H1 (cell line): Measurements from ENCODE around the gene ALPI. TPM values are rescaled to one million over a fixed set of nuclear protein-coding genes. Genes with fewer than 3 reads are reported as not detected.
"Not testable (repeated sequence)": the region's sequence is repeated elsewhere in the genome, so short reads cannot be mapped to it uniquely, and the experiment has no call there.

ENCODE experiments used
- CTCF ChIA-PET: fragments of 300-600 bp; sonication (Branson Sonifier 250); formaldehyde crosslinking; loops from one replicate; lab custom pipeline; 2021; ENCODE audit not compliant: partially characterized antibody; lab: Charles Lee
- POLR2A ChIA-PET: fragments of 300-600 bp; sonication (Branson Sonifier 250); formaldehyde crosslinking; loops from one replicate; lab custom pipeline; 2021; ENCODE audit warnings: inconsistent platforms; ENCODE audit not compliant: partially characterized antibody; lab: Charles Lee
- DNase-seq, 2 experiments: peaks; one replicate each; pipeline versions ENCODE4 v3.0.0 to v3.0.0-alpha.2; 2010 to 2022; ENCODE audit warnings: low spot score in 2 of 2, low read depth in 1 of 2, mixed read lengths in 1 of 2
- FAIRE-seq: peaks from 2 replicates; lab custom pipeline; 2011; peaks lifted over from hg19 to GRCh38; lab: Jason Lieb, UNC
- H2AFZ ChIP-seq: 2 replicates; pipeline ENCODE4 v1.8.1; 2012; ENCODE audit warnings: low read length, inconsistent platforms
- H2AK5ac ChIP-seq: 2 replicates; pipeline ENCODE4 v1.6.1; 2013; ENCODE audit warnings: low read depth, low read length
- H2BK120ac ChIP-seq: replicated peaks from 2 replicates; pipeline ENCODE3; 2013; ENCODE audit warnings: low read depth, low read length, inconsistent platforms
- H2BK12ac ChIP-seq: 2 replicates; pipeline ENCODE4 v1.6.1; 2013; ENCODE audit warnings: low read depth, low read length
- H2BK15ac ChIP-seq: 2 replicates; pipeline ENCODE4 v1.6.1; 2013; ENCODE audit warnings: low read length
- H2BK20ac ChIP-seq: 2 replicates; pipeline ENCODE4 v1.6.1; 2013; ENCODE audit warnings: low read length
- H2BK5ac ChIP-seq: 2 replicates; pipeline ENCODE4 v1.6.1; 2013; ENCODE audit warnings: low read depth, low read length
- H3K14ac ChIP-seq: 2 replicates; pipeline ENCODE4 v1.6.1; 2013; ENCODE audit warnings: inconsistent platforms; ENCODE audit not compliant: insufficient read length
- H3K18ac ChIP-seq: 2 replicates; pipeline ENCODE4 v1.6.1; 2013; ENCODE audit warnings: low read length; ENCODE audit errors: extremely low read depth
- H3K23ac ChIP-seq: 2 replicates; pipeline ENCODE4 v1.6.1; 2013; ENCODE audit warnings: inconsistent platforms; ENCODE audit not compliant: insufficient read length
- H3K23me2 ChIP-seq: 2 replicates; pipeline ENCODE4 v1.6.1; 2013; ENCODE audit warnings: low read depth, low read length
- H3K27ac ChIP-seq: 2 replicates; pipeline ENCODE4 v1.6.1; 2011; ENCODE audit warnings: low read depth, low read length, inconsistent platforms
- H3K27me3 ChIP-seq, 4 experiments: replicated peaks in 1 of 4; 1 replicate in 1 of 4; 2 replicates in 3 of 4; pipeline versions ENCODE4 v1.6.1 to v1.8.1; 2011 to 2013; ENCODE audit warnings: low read length in 3 of 4, mild to moderate bottlenecking in 3 of 4, inconsistent platforms in 2 of 4, mixed read lengths in 2 of 4, moderate library complexity in 1 of 4; ENCODE audit not compliant: control insufficient read depth in 3 of 4, insufficient read depth in 3 of 4; ENCODE audit errors: extremely low read depth in 1 of 4
- H3K36me3 ChIP-seq, 4 experiments: 2 replicates each; pipeline versions ENCODE4 v1.6.1 to v1.8.1; 2011 to 2013; ENCODE audit warnings: mild to moderate bottlenecking in 4 of 4, low read length in 3 of 4, moderate library complexity in 2 of 4, control low read depth in 1 of 4, inconsistent platforms in 1 of 4; ENCODE audit not compliant: insufficient read depth in 4 of 4, control insufficient read depth in 2 of 4
- H3K4ac ChIP-seq: replicated peaks from 2 replicates; pipeline ENCODE3; 2013; ENCODE audit warnings: low read length, low read depth, mixed read lengths, inconsistent platforms; ENCODE audit not compliant: insufficient read length
- H3K4me1 ChIP-seq, 4 experiments: replicated peaks in 1 of 4; 1 replicate in 1 of 4; 2 replicates in 3 of 4; pipeline versions ENCODE4 v1.6.1 to v1.8.1; 2011 to 2013; ENCODE audit warnings: low read length in 3 of 4, inconsistent platforms in 2 of 4, mixed read lengths in 1 of 4; ENCODE audit not compliant: insufficient read depth in 4 of 4, control insufficient read depth in 3 of 4
- H3K4me2 ChIP-seq, 2 experiments: 2 replicates each; pipeline versions ENCODE4 v1.6.1 to v1.8.1; 2011 to 2013; ENCODE audit warnings: low read depth in 2 of 2, low read length in 2 of 2, control low read depth in 1 of 2, inconsistent platforms in 1 of 2, mild to moderate bottlenecking in 1 of 2; ENCODE audit not compliant: insufficient read depth in 1 of 2
- H3K4me3 ChIP-seq, 4 experiments: fragments of 200-600, 300-600 bp in 1 of 4; sonication (generic), shearing (Covaris generic), sonication (Bioruptor Twin) in 1 of 4; 2 replicates each; pipeline versions ENCODE4 v1.5.1 to v1.8.1; 2011 to 2016; ENCODE audit warnings: low read length in 4 of 4, low read depth in 3 of 4, control low read depth in 2 of 4, inconsistent platforms in 2 of 4, mild to moderate bottlenecking in 2 of 4, mixed read lengths in 1 of 4, moderate library complexity in 1 of 4; ENCODE audit not compliant: insufficient read depth in 2 of 4; ENCODE audit errors: extremely low read depth in 1 of 4
- H3K56ac ChIP-seq: replicated peaks from 2 replicates; pipeline ENCODE3; 2013; ENCODE audit warnings: low read depth, mild to moderate bottlenecking, mixed read lengths, low read length, inconsistent platforms; ENCODE audit not compliant: insufficient read length
- H3K79me1 ChIP-seq: 2 replicates; pipeline ENCODE4 v1.6.1; 2013; ENCODE audit warnings: low read depth, low read length, control low read depth
- H3K79me2 ChIP-seq, 2 experiments: 2 replicates each; pipeline versions ENCODE4 v1.6.1 to v1.8.1; 2012 to 2013; ENCODE audit warnings: low read length in 2 of 2, mild to moderate bottlenecking in 2 of 2, inconsistent platforms in 1 of 2; ENCODE audit not compliant: insufficient read depth in 2 of 2, control insufficient read depth in 1 of 2
- H3K9ac ChIP-seq, 4 experiments: replicated peaks in 1 of 4; 1 replicate in 1 of 4; 2 replicates in 3 of 4; pipeline versions ENCODE4 v1.6.1 to v1.8.1; 2011 to 2013; ENCODE audit warnings: low read depth in 3 of 4, low read length in 3 of 4, control low read depth in 2 of 4, mild to moderate bottlenecking in 2 of 4, moderate library complexity in 2 of 4, inconsistent platforms in 1 of 4; ENCODE audit errors: extremely low read depth in 1 of 4
- H3K9me3 ChIP-seq, 2 experiments: 2 replicates each; pipeline versions ENCODE4 v1.6.1 to v1.8.1; 2012 to 2013; ENCODE audit warnings: mild to moderate bottlenecking in 2 of 2, moderate library complexity in 2 of 2, control low read depth in 1 of 2, inconsistent platforms in 1 of 2, low read depth in 1 of 2, low read length in 1 of 2, mixed read lengths in 1 of 2; ENCODE audit not compliant: insufficient read depth in 2 of 2
- H4K20me1 ChIP-seq, 2 experiments: replicated peaks in 1 of 2; 2 replicates each; pipeline versions ENCODE3 to v1.8.1; 2011 to 2013; ENCODE audit warnings: inconsistent platforms in 2 of 2, low read length in 2 of 2, mild to moderate bottlenecking in 1 of 2; ENCODE audit not compliant: insufficient read depth in 2 of 2, control insufficient read depth in 1 of 2
- H4K5ac ChIP-seq: 2 replicates; pipeline ENCODE4 v1.6.1; 2013; ENCODE audit warnings: low read length, low read depth, mixed read lengths, inconsistent platforms; ENCODE audit not compliant: insufficient read length
- H4K8ac ChIP-seq: 2 replicates; pipeline ENCODE4 v1.8.0; 2013; ENCODE audit warnings: mild to moderate bottlenecking, moderate library complexity, low read length, inconsistent platforms; ENCODE audit not compliant: insufficient read depth; ENCODE audit errors: extremely low read depth
- H4K91ac ChIP-seq: replicated peaks from 2 replicates; pipeline ENCODE3; 2013; ENCODE audit warnings: low read length, mixed read lengths, inconsistent platforms; ENCODE audit not compliant: insufficient read length
- RAD21 ChIP-seq, 2 experiments: IDR thresholded peaks in 1 of 2; conservative IDR thresholded peaks in 1 of 2; 2 replicates each; pipeline ENCODE4 v1.6.1; 2011; ENCODE audit warnings: low read depth in 2 of 2, low read length in 2 of 2, improper control_type of control experiment in 1 of 2, inconsistent platforms in 1 of 2, mild to moderate bottlenecking in 1 of 2, moderate library complexity in 1 of 2
- WGBS, 2 experiments: shearing (Covaris generic) in 1 of 2; methylation state at CpG; one replicate each; pipeline versions ENCODE4 v1.1.6 to v1.1.7; 2013 to 2015; ENCODE audit warnings: low lambda C conversion rate in 2 of 2, mixed read lengths in 2 of 2, inconsistent platforms in 1 of 2, low coverage in 1 of 2, missing lambda C conversion rate in 1 of 2; ENCODE audit not compliant: insufficient replicate concordance in 2 of 2, insufficient coverage in 1 of 2, insufficient read length in 1 of 2; ENCODE audit errors: extremely low coverage in 1 of 2, missing lambda C conversion rate in 1 of 2; 5-methylcytosine and 5-hydroxymethylcytosine counted together
- polyA plus RNA-seq, 7 experiments: library from polyadenylated mRNA; depleted of rRNA in 3 of 7; stranded (reverse) in 5 of 7; unstranded in 2 of 7; fragments of >200 nt in 5 of 7; fragments of 200-250 nt in 2 of 7; gene quantifications; 1 replicate in 5 of 7; 2 replicates in 1 of 7; 4 replicates in 1 of 7; pipeline versions ENCODE4 v1.2.1 to v1.2.3, GENCODE V29; 2011 to 2013; ENCODE audit warnings: missing spikeins in 2 of 7, mixed read lengths in 2 of 7
- total RNA-seq: library from RNA; stranded (reverse); fragmentation: NEBNext Ultra II Directional; extraction: Animal tissue kit (Norgen Biotek cat#: 25700); gene quantifications from 2 replicates; pipeline ENCODE4 v1.2.1, GENCODE V29; 2021

The ALPI gene
- total and polyA plus RNA-seq, 2 of the 8 experiments (the other 6 are each of a cell fraction or from before 2014, with no cell fraction given) = not detected

- H2BK5ac ChIP-seq, H3K36me3 ChIP-seq, H3K4ac ChIP-seq, H4K20me1 ChIP-seq, H3K79me2 ChIP-seq, H4K91ac ChIP-seq, H3K27ac ChIP-seq, H3K23me2 ChIP-seq, H3K23ac ChIP-seq, H2BK120ac ChIP-seq, H3K9me3 ChIP-seq, H3K14ac ChIP-seq, H2AFZ ChIP-seq, H2BK15ac ChIP-seq: not testable (repeated sequence)
- TF ChIP-seq RAD21 (IDR thresholded peaks at IDR 0.05 in 1 of 2, conservative IDR thresholded peaks at IDR 0.05 in 1 of 2; ENCODE audit: low read depth in 2 of 2, low read length in 2 of 2) = 0 out of 4 replicates have a peak, but pooled peaks have one; percentile 5 to 19
- TF ChIP-seq, all 59 proteins: peak for 1; not testable (repeated sequence) for 58
- POLR2A ChIA-PET = interaction anchor here (1.2 kb wide), 1 partner anchor 77 kb away, joined by 3 read pairs; no protein-coding TSS in a partner anchor
- WGBS, 2 experiments = 62% methylated on average over 2 of the region's 9 CpGs; no CpG with 5 or more reads in 1 of the 2 experiments
- peaks cover 0 to 12% (median 2%) of the 10 kb centered on the region in 4 experiments; a peak in 5 of 7 replicates for H3K4me1 ChIP-seq
- not testable (repeated sequence) for H2AK5ac ChIP-seq, H3K27me3 ChIP-seq, H3K4me3 ChIP-seq, H3K56ac ChIP-seq, H2BK12ac ChIP-seq, H4K5ac ChIP-seq, H3K18ac ChIP-seq, H3K9ac ChIP-seq, DNase-seq, H3K4me2 ChIP-seq, H4K8ac ChIP-seq, H3K79me1 ChIP-seq, H2BK20ac ChIP-seq
- CTCF ChIA-PET = interaction anchor here (0.7 to 3.6 kb wide), 33 partner anchors 9 to 536 kb away, joined by 3 to 108 read pairs (median 5); partner anchors contain the start of genes CHRND and PRSS56
- peak; percentile 87 for FAIRE-seq
Measured at GRCh38 chr2:232446266-232446777, 9.6 kb upstream of the ALPI start.
